Measurements from ENCODE around the gene HIBCH. TPM values are rescaled to one million over a fixed set of nuclear protein-coding genes. Genes with fewer than 3 reads are reported as not detected.

Gene HIBCH
- total and polyA plus RNA-seq, 9 of the 15 experiments (the other 6 are each of a cell fraction or from before 2014, with no cell fraction given): 17.0 to 65.4 (median 28.3) TPM

GRCh38 chr2:190177249-190178040, 142.2 kb downstream of the HIBCH start (continued):
- TF ChIP-seq ARID4B (CRISPR knock-in tag; IDR thresholded peaks at IDR 0.05) (no peak), SREBF1 (IDR thresholded peaks at IDR 0.05; ENCODE audit: borderline replicate concordance, low read depth, low read length) (no peak), NR2C2 (CRISPR knock-in tag; IDR thresholded peaks at IDR 0.05) (no peak), NR2C2 (tag; IDR thresholded peaks at IDR 0.05) (no peak), KHSRP (IDR thresholded peaks at IDR 0.05) (no peak), MEF2D (tag; conservative IDR thresholded peaks at IDR 0.05; ENCODE audit: low read depth) (no peak), CHCHD3 (CRISPR knock-in tag; IDR thresholded peaks at IDR 0.05) (no peak), ARID1B (IDR thresholded peaks at IDR 0.05) (no peak)

All from K562 (cell line).